Transverse colon (tissue), 4 donors: ENCODE data around the gene ACVR2B.

Experiments used
- CTCF ChIP-seq, 5 experiments: fragments of 200-600 bp in 3 of 5; fragments of 450-650 bp in 2 of 5; sonication (generic) in 3 of 5; IDR thresholded peaks; 1 replicate in 2 of 5; 2 replicates in 3 of 5; pipeline ENCODE4 v1.5.1; 2016 to 2017; ENCODE audit warnings: antibody characterized with exemption in 5 of 5, inconsistent platforms in 3 of 5, mild to moderate bottlenecking in 2 of 5, moderate library complexity in 1 of 5
- POLR2AphosphoS5 ChIP-seq, 3 donors: sonication (generic); formaldehyde crosslinking; IDR thresholded peaks; one replicate each; pipeline ENCODE4 v1.6.1; 2016; ENCODE audit warnings: antibody characterized with exemption in 3 of 3

- TF ChIP-seq CTCF (IDR thresholded peaks at IDR 0.05), result no peak
- TF ChIP-seq POLR2AphosphoS5 (IDR thresholded peaks at IDR 0.05), result no peak
These were observed 6.9 kb downstream of the ACVR2B start for GRCh38 chr3:38460377-38461270.
